H1 (cell line): ENCODE data around the gene AGPAT4. TPM values are rescaled to one million over a fixed set of nuclear protein-coding genes. Genes with fewer than 3 reads are reported as not detected.

Source experiments
- CTCF ChIA-PET: fragments of 300-600 bp; sonication (Branson Sonifier 250); formaldehyde crosslinking; loops from one replicate; lab custom pipeline; 2021; ENCODE audit not compliant: partially characterized antibody; lab: Charles Lee
- POLR2A ChIA-PET: fragments of 300-600 bp; sonication (Branson Sonifier 250); formaldehyde crosslinking; loops from one replicate; lab custom pipeline; 2021; ENCODE audit warnings: inconsistent platforms; ENCODE audit not compliant: partially characterized antibody; lab: Charles Lee
- DNase-seq, 2 experiments: peaks; one replicate each; pipeline versions ENCODE4 v3.0.0 to v3.0.0-alpha.2; 2010 to 2022; ENCODE audit warnings: low spot score in 2 of 2, low read depth in 1 of 2, mixed read lengths in 1 of 2
- FAIRE-seq: peaks from 2 replicates; lab custom pipeline; 2011; peaks lifted over from hg19 to GRCh38; lab: Jason Lieb, UNC
- H2AFZ ChIP-seq: 2 replicates; pipeline ENCODE4 v1.8.1; 2012; ENCODE audit warnings: low read length, inconsistent platforms
- H2AK5ac ChIP-seq: 2 replicates; pipeline ENCODE4 v1.6.1; 2013; ENCODE audit warnings: low read depth, low read length
- H2BK120ac ChIP-seq: replicated peaks from 2 replicates; pipeline ENCODE3; 2013; ENCODE audit warnings: low read depth, low read length, inconsistent platforms
- H2BK12ac ChIP-seq: 2 replicates; pipeline ENCODE4 v1.6.1; 2013; ENCODE audit warnings: low read depth, low read length
- H2BK15ac ChIP-seq: 2 replicates; pipeline ENCODE4 v1.6.1; 2013; ENCODE audit warnings: low read length
- H2BK20ac ChIP-seq: 2 replicates; pipeline ENCODE4 v1.6.1; 2013; ENCODE audit warnings: low read length
- H2BK5ac ChIP-seq: 2 replicates; pipeline ENCODE4 v1.6.1; 2013; ENCODE audit warnings: low read depth, low read length
- H3K14ac ChIP-seq: 2 replicates; pipeline ENCODE4 v1.6.1; 2013; ENCODE audit warnings: inconsistent platforms; ENCODE audit not compliant: insufficient read length
- H3K18ac ChIP-seq: 2 replicates; pipeline ENCODE4 v1.6.1; 2013; ENCODE audit warnings: low read length; ENCODE audit errors: extremely low read depth
- H3K23ac ChIP-seq: 2 replicates; pipeline ENCODE4 v1.6.1; 2013; ENCODE audit warnings: inconsistent platforms; ENCODE audit not compliant: insufficient read length
- H3K23me2 ChIP-seq: 2 replicates; pipeline ENCODE4 v1.6.1; 2013; ENCODE audit warnings: low read depth, low read length
- H3K27ac ChIP-seq: 2 replicates; pipeline ENCODE4 v1.6.1; 2011; ENCODE audit warnings: low read depth, low read length, inconsistent platforms
- H3K27me3 ChIP-seq, 4 experiments: replicated peaks in 1 of 4; 1 replicate in 1 of 4; 2 replicates in 3 of 4; pipeline versions ENCODE4 v1.6.1 to v1.8.1; 2011 to 2013; ENCODE audit warnings: low read length in 3 of 4, mild to moderate bottlenecking in 3 of 4, inconsistent platforms in 2 of 4, mixed read lengths in 2 of 4, moderate library complexity in 1 of 4; ENCODE audit not compliant: control insufficient read depth in 3 of 4, insufficient read depth in 3 of 4; ENCODE audit errors: extremely low read depth in 1 of 4
- H3K36me3 ChIP-seq, 4 experiments: 2 replicates each; pipeline versions ENCODE4 v1.6.1 to v1.8.1; 2011 to 2013; ENCODE audit warnings: mild to moderate bottlenecking in 4 of 4, low read length in 3 of 4, moderate library complexity in 2 of 4, control low read depth in 1 of 4, inconsistent platforms in 1 of 4; ENCODE audit not compliant: insufficient read depth in 4 of 4, control insufficient read depth in 2 of 4
- H3K4ac ChIP-seq: replicated peaks from 2 replicates; pipeline ENCODE3; 2013; ENCODE audit warnings: low read length, low read depth, mixed read lengths, inconsistent platforms; ENCODE audit not compliant: insufficient read length
- H3K4me1 ChIP-seq, 4 experiments: replicated peaks in 1 of 4; 1 replicate in 1 of 4; 2 replicates in 3 of 4; pipeline versions ENCODE4 v1.6.1 to v1.8.1; 2011 to 2013; ENCODE audit warnings: low read length in 3 of 4, inconsistent platforms in 2 of 4, mixed read lengths in 1 of 4; ENCODE audit not compliant: insufficient read depth in 4 of 4, control insufficient read depth in 3 of 4
- H3K4me2 ChIP-seq, 2 experiments: 2 replicates each; pipeline versions ENCODE4 v1.6.1 to v1.8.1; 2011 to 2013; ENCODE audit warnings: low read depth in 2 of 2, low read length in 2 of 2, control low read depth in 1 of 2, inconsistent platforms in 1 of 2, mild to moderate bottlenecking in 1 of 2; ENCODE audit not compliant: insufficient read depth in 1 of 2
- H3K4me3 ChIP-seq, 4 experiments: fragments of 200-600, 300-600 bp in 1 of 4; sonication (generic), shearing (Covaris generic), sonication (Bioruptor Twin) in 1 of 4; 2 replicates each; pipeline versions ENCODE4 v1.5.1 to v1.8.1; 2011 to 2016; ENCODE audit warnings: low read length in 4 of 4, low read depth in 3 of 4, control low read depth in 2 of 4, inconsistent platforms in 2 of 4, mild to moderate bottlenecking in 2 of 4, mixed read lengths in 1 of 4, moderate library complexity in 1 of 4; ENCODE audit not compliant: insufficient read depth in 2 of 4; ENCODE audit errors: extremely low read depth in 1 of 4
- H3K56ac ChIP-seq: replicated peaks from 2 replicates; pipeline ENCODE3; 2013; ENCODE audit warnings: low read depth, mild to moderate bottlenecking, mixed read lengths, low read length, inconsistent platforms; ENCODE audit not compliant: insufficient read length
- H3K79me1 ChIP-seq: 2 replicates; pipeline ENCODE4 v1.6.1; 2013; ENCODE audit warnings: low read depth, low read length, control low read depth
- H3K79me2 ChIP-seq, 2 experiments: 2 replicates each; pipeline versions ENCODE4 v1.6.1 to v1.8.1; 2012 to 2013; ENCODE audit warnings: low read length in 2 of 2, mild to moderate bottlenecking in 2 of 2, inconsistent platforms in 1 of 2; ENCODE audit not compliant: insufficient read depth in 2 of 2, control insufficient read depth in 1 of 2
- H3K9ac ChIP-seq, 4 experiments: replicated peaks in 1 of 4; 1 replicate in 1 of 4; 2 replicates in 3 of 4; pipeline versions ENCODE4 v1.6.1 to v1.8.1; 2011 to 2013; ENCODE audit warnings: low read depth in 3 of 4, low read length in 3 of 4, control low read depth in 2 of 4, mild to moderate bottlenecking in 2 of 4, moderate library complexity in 2 of 4, inconsistent platforms in 1 of 4; ENCODE audit errors: extremely low read depth in 1 of 4
- H3K9me3 ChIP-seq, 2 experiments: 2 replicates each; pipeline versions ENCODE4 v1.6.1 to v1.8.1; 2012 to 2013; ENCODE audit warnings: mild to moderate bottlenecking in 2 of 2, moderate library complexity in 2 of 2, control low read depth in 1 of 2, inconsistent platforms in 1 of 2, low read depth in 1 of 2, low read length in 1 of 2, mixed read lengths in 1 of 2; ENCODE audit not compliant: insufficient read depth in 2 of 2
- H4K20me1 ChIP-seq, 2 experiments: replicated peaks in 1 of 2; 2 replicates each; pipeline versions ENCODE3 to v1.8.1; 2011 to 2013; ENCODE audit warnings: inconsistent platforms in 2 of 2, low read length in 2 of 2, mild to moderate bottlenecking in 1 of 2; ENCODE audit not compliant: insufficient read depth in 2 of 2, control insufficient read depth in 1 of 2
- H4K5ac ChIP-seq: 2 replicates; pipeline ENCODE4 v1.6.1; 2013; ENCODE audit warnings: low read length, low read depth, mixed read lengths, inconsistent platforms; ENCODE audit not compliant: insufficient read length
- H4K8ac ChIP-seq: 2 replicates; pipeline ENCODE4 v1.8.0; 2013; ENCODE audit warnings: mild to moderate bottlenecking, moderate library complexity, low read length, inconsistent platforms; ENCODE audit not compliant: insufficient read depth; ENCODE audit errors: extremely low read depth
- H4K91ac ChIP-seq: replicated peaks from 2 replicates; pipeline ENCODE3; 2013; ENCODE audit warnings: low read length, mixed read lengths, inconsistent platforms; ENCODE audit not compliant: insufficient read length
- BCL11A ChIP-seq, 2 experiments: IDR thresholded peaks; one replicate each; pipeline ENCODE4 v1.6.1; 2011; ENCODE audit warnings: low read depth in 2 of 2, low read length in 2 of 2, mild to moderate bottlenecking in 2 of 2
- BRCA1 ChIP-seq: IDR thresholded peaks from 2 replicates; pipeline ENCODE4 v1.6.1; 2012; ENCODE audit warnings: low read depth, low read length, improper control_type of control experiment
- EZH2 ChIP-seq: fragments of 200-600 bp; sonication (generic); IDR thresholded peaks from 2 replicates; pipeline ENCODE4 v1.7.1; 2012; ENCODE audit warnings: low read depth, mild to moderate bottlenecking, moderate library complexity, low read length, inconsistent platforms; ENCODE audit not compliant: severe bottlenecking
- FOSL1 ChIP-seq: IDR thresholded peaks from 2 replicates; pipeline ENCODE4 v1.6.1; 2011; ENCODE audit warnings: mild to moderate bottlenecking, low read depth, low read length, moderate library complexity; ENCODE audit not compliant: insufficient read depth
- GTF2F1 ChIP-seq: IDR thresholded peaks from 2 replicates; pipeline ENCODE4 v1.6.1; 2012; ENCODE audit warnings: low read depth, low read length, improper control_type of control experiment, borderline replicate concordance
- KDM5A ChIP-seq: fragments of 200-600 bp; IDR thresholded peaks from 2 replicates; pipeline ENCODE4 v1.7.1; 2012; ENCODE audit warnings: mild to moderate bottlenecking, low read length, inconsistent platforms, mixed read lengths
- MAFK ChIP-seq: IDR thresholded peaks from 2 replicates; pipeline ENCODE4 v1.6.1; 2012; ENCODE audit warnings: low read depth, mild to moderate bottlenecking, improper control_type of control experiment, low read length
- PHF8 ChIP-seq: fragments of 200-600 bp; sonication (generic); conservative IDR thresholded peaks from 2 replicates; pipeline ENCODE4 v1.7.1; 2012; ENCODE audit warnings: low read depth, mild to moderate bottlenecking, inconsistent platforms, low read length, moderate library complexity
- SIX5 ChIP-seq: IDR thresholded peaks from 2 replicates; pipeline ENCODE4 v1.6.1; 2011; ENCODE audit warnings: mild to moderate bottlenecking, low read depth, low read length
- SP1 ChIP-seq: IDR thresholded peaks from 2 replicates; pipeline ENCODE4 v1.6.1; 2011; ENCODE audit warnings: low read depth, low read length
- TAF7 ChIP-seq: optimal IDR thresholded peaks from 2 replicates; pipeline ENCODE3; 2011; ENCODE audit warnings: low read depth, mild to moderate bottlenecking, inconsistent platforms, low read length, moderate library complexity, borderline replicate concordance
- WGBS, 2 experiments: shearing (Covaris generic) in 1 of 2; methylation state at CpG; one replicate each; pipeline versions ENCODE4 v1.1.6 to v1.1.7; 2013 to 2015; ENCODE audit warnings: low lambda C conversion rate in 2 of 2, mixed read lengths in 2 of 2, inconsistent platforms in 1 of 2, low coverage in 1 of 2, missing lambda C conversion rate in 1 of 2; ENCODE audit not compliant: insufficient replicate concordance in 2 of 2, insufficient coverage in 1 of 2, insufficient read length in 1 of 2; ENCODE audit errors: extremely low coverage in 1 of 2, missing lambda C conversion rate in 1 of 2; 5-methylcytosine and 5-hydroxymethylcytosine counted together
- polyA plus RNA-seq, 7 experiments: library from polyadenylated mRNA; depleted of rRNA in 3 of 7; stranded (reverse) in 5 of 7; unstranded in 2 of 7; fragments of >200 nt in 5 of 7; fragments of 200-250 nt in 2 of 7; gene quantifications; 1 replicate in 5 of 7; 2 replicates in 1 of 7; 4 replicates in 1 of 7; pipeline versions ENCODE4 v1.2.1 to v1.2.3, GENCODE V29; 2011 to 2013; ENCODE audit warnings: missing spikeins in 2 of 7, mixed read lengths in 2 of 7
- total RNA-seq: library from RNA; stranded (reverse); fragmentation: NEBNext Ultra II Directional; extraction: Animal tissue kit (Norgen Biotek cat#: 25700); gene quantifications from 2 replicates; pipeline ENCODE4 v1.2.1, GENCODE V29; 2021

AGPAT4 gene
- total and polyA plus RNA-seq, 2 of the 8 experiments (the other 6 are each of a cell fraction or from before 2014, with no cell fraction given), result 13.5 to 23.8 TPM

GRCh38 chr6:161257793-161258457 is 15.9 kb downstream of the AGPAT4 start:
- FAIRE-seq (no peak), DNase-seq (no peak)
- no peak overlapping the region for H2BK20ac ChIP-seq
- H3K27ac ChIP-seq, result no peak overlapping the region
- H3K9me3 ChIP-seq, result no peaks in the 10 kb centered on the region
- WGBS, 2 experiments, result 90% methylated on average over 8 of the region's 8 CpGs; no CpG with 5 or more reads in 1 of the 2 experiments
- H2BK12ac ChIP-seq, result no peak overlapping the region
- H3K79me1 ChIP-seq, result peaks cover 12% of the 10 kb centered on the region
- peaks cover 0 to 3% (median 1%) of the 10 kb centered on the region in 4 experiments; a peak in 4 of 8 replicates for H3K36me3 ChIP-seq
- no peak overlapping the region for H4K5ac ChIP-seq
- no peak overlapping the region for H2BK120ac ChIP-seq
- H3K23me2 ChIP-seq, result no peaks in the 10 kb centered on the region
- no peak overlapping the region for H2BK5ac ChIP-seq
- no peak overlapping the region for H3K23ac ChIP-seq
- H2AFZ ChIP-seq, result no peak overlapping the region
- H3K18ac ChIP-seq, result no peak overlapping the region
- no peak overlapping the region for H3K4ac ChIP-seq
- ChIA-PET POLR2A (no interaction called here), CTCF (interaction anchor here (0.6 to 1.1 kb wide), 2 partner anchors 10 to 22 kb away, joined by 3 to 4 read pairs; no protein-coding TSS in a partner anchor)
- H4K20me1 ChIP-seq, result peaks cover 5 to 19% of the 10 kb centered on the region in 2 experiments
- no peak overlapping the region for H3K14ac ChIP-seq
- H3K27me3 ChIP-seq, result no peaks in the 10 kb centered on the region
- no peak overlapping the region for H2AK5ac ChIP-seq
- H2BK15ac ChIP-seq, result no peak overlapping the region
- H4K8ac ChIP-seq, result no peak overlapping the region
- no peak overlapping the region for H4K91ac ChIP-seq
- H3K4me3 ChIP-seq, result no peak overlapping the region
- peaks cover 2 to 11% (median 4%) of the 10 kb centered on the region in 4 experiments; a peak in 6 of 7 replicates for H3K4me1 ChIP-seq
- H3K79me2 ChIP-seq, result peaks cover 5 to 82% of the 10 kb centered on the region in 2 experiments
- H3K4me2 ChIP-seq, result no peak overlapping the region
- no peak overlapping the region for H3K56ac ChIP-seq
- H3K9ac ChIP-seq, result no peak overlapping the region
- TF ChIP-seq BCL11A (IDR thresholded peaks at IDR 0.05; ENCODE audit: low read depth in 2 of 2, low read length in 2 of 2) (no peak), TAF7 (no peak), EZH2 (no peak), PHF8 (no peak), BRCA1 (no peak), FOSL1 (no peak), MAFK (no peak), SIX5 (no peak), KDM5A (no peak), SP1 (no peak), GTF2F1 (no peak)
